ENCODE data around the gene ADAR. TPM values are rescaled to one million over a fixed set of nuclear protein-coding genes. Genes with fewer than 3 reads are reported as not detected.
A peak's percentile ranks its signal among the peaks of the same experiment; 100 is the strongest.

Gene ADAR
- total RNA-seq, 1 experiment from 2014 or later, result 168 TPM

- H3K4me3 Mint-ChIP-seq (ENCODE audit: unreplicated experiment), result peak overlapping the region; percentile 84
- intact Hi-C loops (cut with micrococcal nuclease), result no loop called here
- POLR2A ChIA-PET, result interaction anchor here (0.7 to 7.3 kb wide), 8 partner anchors 9 to 341 kb away, joined by 3 to 161 read pairs (median 3); partner anchors contain the start of genes ADAR, PMVK and SHC1
Measured at GRCh38 chr1:154629061-154629674, 21.2 kb upstream of the ADAR start.

GRCh38 chr1:154628121-154628405 is 20.1 kb upstream of the ADAR start:
- POLR2A ChIA-PET, result interaction anchor here (0.9 to 7.3 kb wide), 11 partner anchors 13 to 342 kb away, joined by 3 to 161 read pairs (median 4); partner anchors contain the start of genes ADAR, PMVK and SHC1
- no peak for DNase-seq (ENCODE audit: unreplicated experiment)
- CTCF ChIA-PET, result interaction anchor here (0.7 to 1.1 kb wide), 3 partner anchors 35 to 254 kb away, joined by 3 to 4 read pairs (median 3); no protein-coding TSS in a partner anchor
- no peak for TF ChIP-seq CTCF (IDR thresholded peaks at IDR 0.05; ENCODE audit: unreplicated experiment)
- Mint-ChIP-seq H3K27ac (ENCODE audit: low read depth, unreplicated experiment) (peak overlapping the region; percentile 99), H3K36me3 (ENCODE audit: insufficient read depth, unreplicated experiment) (peaks cover 28% of the 10 kb centered on the region), H3K27me3 (ENCODE audit: insufficient read depth, unreplicated experiment) (peaks cover 31% of the 10 kb centered on the region), H3K4me3 (ENCODE audit: unreplicated experiment) (peak overlapping the region; percentile 84), H3K9me3 (ENCODE audit: unreplicated experiment) (no peaks in the 10 kb centered on the region), H3K4me1 (ENCODE audit: insufficient read depth, unreplicated experiment) (peaks cover 23% of the 10 kb centered on the region)
- intact Hi-C loops (cut with micrococcal nuclease), result no loop called here
- TSS peak; percentile 94 for BruUV-seq (replicated peaks)

More at GRCh38 chr1:154629061-154629674, 21.2 kb upstream of the ADAR start:
- Mint-ChIP-seq H3K27me3 (ENCODE audit: insufficient read depth, unreplicated experiment) (peaks cover 42% of the 10 kb centered on the region), H3K4me1 (ENCODE audit: insufficient read depth, unreplicated experiment) (peaks cover 20% of the 10 kb centered on the region), H3K36me3 (ENCODE audit: insufficient read depth, unreplicated experiment) (peaks cover 21% of the 10 kb centered on the region), H3K27ac (ENCODE audit: low read depth, unreplicated experiment) (peak overlapping the region; percentile 99), H3K9me3 (ENCODE audit: unreplicated experiment) (no peaks in the 10 kb centered on the region)
- DNase-seq (ENCODE audit: unreplicated experiment), result no peak
- CTCF ChIA-PET, result interaction anchor here (0.7 to 1.0 kb wide), 4 partner anchors 13 to 250 kb away, joined by 3 read pairs; no protein-coding TSS in a partner anchor
- no TSS peak for BruUV-seq (replicated peaks)
- no peak for TF ChIP-seq CTCF (IDR thresholded peaks at IDR 0.05; ENCODE audit: unreplicated experiment)

GRCh38 chr1:154627257-154628120 is 19.5 kb upstream of the ADAR start:
- no TSS peak for BruUV-seq (replicated peaks)
- intact Hi-C loops (cut with micrococcal nuclease), result loop anchor here (1.0 to 2.0 kb wide), 2 partner anchors 19 to 68 kb away; partner anchors contain the start of gene ADAR
- H3K27me3 Mint-ChIP-seq (ENCODE audit: insufficient read depth, unreplicated experiment), result peaks cover 26% of the 10 kb centered on the region

More at GRCh38 chr1:154627257-154628120, 19.5 kb upstream of the ADAR start:
- peaks cover 28% of the 10 kb centered on the region for H3K36me3 Mint-ChIP-seq (ENCODE audit: insufficient read depth, unreplicated experiment)
- ChIA-PET POLR2A (interaction anchor here (0.6 to 7.3 kb wide), 26 partner anchors 10 to 1655 kb away, joined by 3 to 161 read pairs (median 4); partner anchors contain the start of genes ADAR, SHC1, SLC39A1 and SMG5), CTCF (interaction anchor here (0.6 to 2.8 kb wide), 10 partner anchors 17 to 463 kb away, joined by 3 to 11 read pairs (median 4); no protein-coding TSS in a partner anchor)
- peaks cover 29% of the 10 kb centered on the region for H3K4me1 Mint-ChIP-seq (ENCODE audit: insufficient read depth, unreplicated experiment)
- no peak for TF ChIP-seq CTCF (IDR thresholded peaks at IDR 0.05; ENCODE audit: unreplicated experiment)
- H3K9me3 Mint-ChIP-seq (ENCODE audit: unreplicated experiment), result no peaks in the 10 kb centered on the region
- peak overlapping the region; percentile 99 for H3K27ac Mint-ChIP-seq (ENCODE audit: low read depth, unreplicated experiment)
- peak overlapping the region; percentile 84 for H3K4me3 Mint-ChIP-seq (ENCODE audit: unreplicated experiment)
- DNase-seq (ENCODE audit: unreplicated experiment), result peak; percentile 93

Data from MCF 10A (cell line).